SK-N-SH treated with all-trans-retinoic acid at 6 μM for 48 hours (cell line): Measurements from ENCODE around the gene TEX50.
"Not testable (repeated sequence)": the region's sequence is repeated elsewhere in the genome, so short reads cannot be mapped to it uniquely, and the experiment has no call there.

Source experiments
- ATAC-seq: fragments of 200-7000 bp; cut with Tn5 transposase; 3 replicates; pipeline ENCODE4 v1.9.1; 2020; ENCODE audit warnings: mild to moderate bottlenecking, moderate library complexity
- ARNTL ChIP-seq: fragments of 450-650 bp; formaldehyde crosslinking; IDR thresholded peaks from 2 replicates; pipeline ENCODE4 v1.5.0; 2020; ENCODE audit warnings: low read depth, mild to moderate bottlenecking, moderate library complexity, borderline replicate concordance
- BACH2 ChIP-seq: fragments of 250-450 bp; sonication (Bioruptor Pico); IDR thresholded peaks from 2 replicates; pipeline ENCODE4 v1.9.0; 2021; ENCODE audit warnings: mild to moderate bottlenecking, borderline replicate concordance
- CSDC2 ChIP-seq: fragments of 250-450 bp; sonication (Bioruptor Pico); IDR thresholded peaks from 2 replicates; pipeline ENCODE4 v1.5.0; 2020; ENCODE audit warnings: mild to moderate bottlenecking, moderate library complexity
- ESRRG ChIP-seq: fragments of 250-450 bp; sonication (Bioruptor Pico); IDR thresholded peaks from 2 replicates; pipeline ENCODE4 v1.6.1; 2021; ENCODE audit warnings: mild to moderate bottlenecking
- GLIS3 ChIP-seq: fragments of 250-450 bp; sonication (Bioruptor Pico); IDR thresholded peaks from 2 replicates; pipeline ENCODE4 v1.5.0; 2020; ENCODE audit warnings: mild to moderate bottlenecking, moderate library complexity
- OSR1 ChIP-seq: fragments of 250-450 bp; sonication (Bioruptor Pico); IDR thresholded peaks from 2 replicates; pipeline ENCODE4 v1.8.0; 2022; ENCODE audit warnings: moderate library complexity, mild to moderate bottlenecking, inconsistent platforms
- PPARA ChIP-seq: fragments of 250-450 bp; sonication (Bioruptor Pico); IDR thresholded peaks from 2 replicates; pipeline ENCODE4 v1.5.0; 2020; ENCODE audit warnings: mild to moderate bottlenecking, borderline replicate concordance
- RARB ChIP-seq: fragments of 250-450 bp; sonication (Bioruptor Pico); IDR thresholded peaks from 2 replicates; pipeline ENCODE4 v1.8.0; 2021; ENCODE audit warnings: mild to moderate bottlenecking, moderate library complexity
- SNAI2 ChIP-seq: fragments of 250-450 bp; sonication (Bioruptor Pico); IDR thresholded peaks from 2 replicates; pipeline ENCODE4 v1.5.0; 2020; ENCODE audit warnings: mild to moderate bottlenecking, moderate library complexity
- TCF4 ChIP-seq: fragments of 250-450 bp; sonication (Bioruptor Pico); IDR thresholded peaks from 2 replicates; pipeline ENCODE4 v1.8.0; 2021; ENCODE audit warnings: mild to moderate bottlenecking, moderate library complexity, borderline replicate concordance
- TOX ChIP-seq: fragments of 250-450 bp; sonication (Bioruptor Pico); IDR thresholded peaks from 2 replicates; pipeline ENCODE4 v1.8.0; 2021; ENCODE audit warnings: mild to moderate bottlenecking, moderate library complexity, borderline replicate concordance
- ZFP3 ChIP-seq: fragments of 250-450 bp; sonication (Bioruptor Pico); IDR thresholded peaks from 2 replicates; pipeline ENCODE4 v1.5.0; 2020; ENCODE audit warnings: mild to moderate bottlenecking, moderate library complexity
- ZFP30 ChIP-seq: fragments of 450-650 bp; formaldehyde crosslinking; IDR thresholded peaks from 2 replicates; pipeline ENCODE4 v1.5.0; 2022; ENCODE audit warnings: mild to moderate bottlenecking, moderate library complexity
- ZNF565 ChIP-seq: fragments of 450-650 bp; formaldehyde crosslinking; conservative IDR thresholded peaks from 2 replicates; pipeline ENCODE4 v1.5.0; 2020; ENCODE audit warnings: low read depth, mild to moderate bottlenecking, moderate library complexity
- ZNF70 ChIP-seq: fragments of 450-650 bp; formaldehyde crosslinking; IDR thresholded peaks from 2 replicates; pipeline ENCODE4 v1.5.0; 2020; ENCODE audit warnings: mild to moderate bottlenecking, moderate library complexity
- ZNF8 ChIP-seq: fragments of 450-650 bp; formaldehyde crosslinking; IDR thresholded peaks from 2 replicates; pipeline ENCODE4 v1.5.0; 2020; ENCODE audit warnings: mild to moderate bottlenecking, moderate library complexity
- TF ChIP-seq, protein P1 (sequence below): fragments of 250-450 bp; sonication (Bioruptor Pico); IDR thresholded peaks from 2 replicates; pipeline ENCODE4 v1.5.1; 2020; ENCODE audit warnings: low read depth, mild to moderate bottlenecking, moderate library complexity
- TF ChIP-seq, protein P2 (sequence below): fragments of 250-450 bp; sonication (Bioruptor Pico); IDR thresholded peaks from 2 replicates; pipeline ENCODE4 v1.5.1; 2021; ENCODE audit warnings: mild to moderate bottlenecking, moderate library complexity
- TF ChIP-seq, protein P3 (sequence below): fragments of 250-450 bp; sonication (Bioruptor Pico); IDR thresholded peaks from 2 replicates; pipeline ENCODE4 v1.8.0; 2021; ENCODE audit warnings: low read depth, mild to moderate bottlenecking, moderate library complexity, borderline replicate concordance
- TF ChIP-seq, protein P4 (sequence below): fragments of 250-450 bp; sonication (Bioruptor Pico); IDR thresholded peaks from 2 replicates; pipeline ENCODE4 v1.8.0; 2020; ENCODE audit warnings: mild to moderate bottlenecking, moderate library complexity, borderline replicate concordance
- TF ChIP-seq, protein P5 (sequence below): fragments of 250-450 bp; sonication (Bioruptor Pico); IDR thresholded peaks from 2 replicates; pipeline ENCODE4 v1.5.0; 2020; ENCODE audit warnings: mild to moderate bottlenecking, moderate library complexity

The TEX50 gene

DNA sequence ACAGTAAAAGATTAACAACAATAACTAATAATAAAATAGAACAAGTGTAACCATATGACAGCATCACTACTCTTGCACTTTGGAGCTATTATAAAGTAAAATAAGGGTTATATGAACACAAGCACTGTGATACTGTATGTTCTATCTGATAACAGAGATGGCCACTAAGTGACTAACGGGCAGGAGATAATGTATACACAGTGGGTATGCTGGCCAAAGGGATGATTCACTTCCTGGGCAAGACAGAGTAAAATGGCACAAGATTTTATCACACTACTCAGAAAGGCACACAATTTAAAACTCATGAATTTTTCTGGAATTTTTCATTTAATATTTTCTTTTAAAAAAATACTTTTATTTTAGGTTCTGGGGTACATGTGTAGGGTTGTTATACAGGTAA lies 44.6 kb upstream of the TEX50 start (continued):
- TF ChIP-seq ARNTL (CRISPR knock-in tag) (no peak), ZFP3 (CRISPR knock-in tag) (no peak)

DNA sequence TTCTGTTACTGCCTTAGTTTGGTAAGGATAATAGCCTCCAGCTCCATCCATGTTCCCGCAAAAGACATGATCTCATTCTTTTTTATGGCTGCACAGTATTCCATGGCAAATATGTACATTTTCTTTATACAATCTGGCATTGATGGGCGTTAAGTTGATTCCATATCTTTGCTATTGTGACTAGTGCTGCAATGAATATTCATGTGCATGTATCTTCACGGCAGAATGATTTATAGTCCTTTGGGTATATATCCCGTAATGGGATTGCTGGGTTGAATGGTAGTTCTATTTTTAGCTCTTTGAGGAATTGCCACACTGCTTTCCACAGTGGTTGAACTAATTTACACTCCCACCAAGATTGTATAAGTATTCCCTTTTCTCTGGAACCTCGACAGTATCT lies 44.0 kb upstream of the TEX50 start:
- not testable (repeated sequence) for ATAC-seq

DNA sequence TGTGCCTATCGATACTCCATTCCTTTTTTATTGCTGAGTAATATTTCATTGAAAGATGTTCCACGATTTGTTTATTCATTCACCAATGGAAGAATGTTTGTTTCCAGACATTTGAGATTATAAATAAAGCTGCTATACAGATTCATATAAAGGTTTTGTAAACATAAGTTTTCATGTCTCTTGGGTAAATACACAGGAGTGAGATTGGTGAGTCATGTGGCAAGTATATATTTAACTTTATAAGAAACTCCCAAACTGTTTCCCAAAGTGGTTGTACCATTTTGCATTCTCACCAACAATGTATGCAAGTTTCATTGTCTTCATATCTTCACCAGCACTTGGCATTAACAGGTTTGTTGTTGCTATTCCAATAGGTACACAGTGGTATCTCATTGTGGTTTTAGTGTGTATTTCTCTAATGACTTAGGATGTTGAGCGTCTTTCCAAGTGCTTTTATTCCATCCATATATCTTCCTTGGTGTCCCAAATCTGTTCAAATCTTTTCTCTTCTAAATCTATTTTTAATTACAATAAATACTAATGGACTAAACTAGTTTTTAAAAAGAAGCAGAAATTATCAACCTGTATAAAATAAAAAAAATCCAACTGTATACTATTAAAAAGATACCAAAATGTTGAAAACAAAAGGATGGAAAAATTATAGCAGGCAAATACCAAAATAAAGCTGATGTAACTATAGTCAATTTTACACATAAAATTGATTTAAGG lies 38.9 kb upstream of the TEX50 start:
- no peak for ATAC-seq
- TF ChIP-seq, protein P1, sequence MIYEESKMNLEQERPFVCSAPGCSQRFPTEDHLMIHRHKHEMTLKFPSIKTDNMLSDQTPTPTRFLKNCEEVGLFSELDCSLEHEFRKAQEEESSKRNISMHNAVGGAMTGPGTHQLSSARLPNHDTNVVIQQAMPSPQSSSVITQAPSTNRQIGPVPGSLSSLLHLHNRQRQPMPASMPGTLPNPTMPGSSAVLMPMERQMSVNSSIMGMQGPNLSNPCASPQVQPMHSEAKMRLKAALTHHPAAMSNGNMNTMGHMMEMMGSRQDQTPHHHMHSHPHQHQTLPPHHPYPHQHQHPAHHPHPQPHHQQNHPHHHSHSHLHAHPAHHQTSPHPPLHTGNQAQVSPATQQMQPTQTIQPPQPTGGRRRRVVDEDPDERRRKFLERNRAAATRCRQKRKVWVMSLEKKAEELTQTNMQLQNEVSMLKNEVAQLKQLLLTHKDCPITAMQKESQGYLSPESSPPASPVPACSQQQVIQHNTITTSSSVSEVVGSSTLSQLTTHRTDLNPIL (CRISPR knock-in tag) = no peak
- no peak for TF ChIP-seq PPARA (CRISPR knock-in tag)
- TF ChIP-seq CSDC2 (CRISPR knock-in tag) = no peak
- TF ChIP-seq OSR1 (CRISPR knock-in tag) = no peak
- TF ChIP-seq ESRRG (CRISPR knock-in tag) = no peak
- no peak for TF ChIP-seq TOX (CRISPR knock-in tag)
- TF ChIP-seq ZFP30 (CRISPR knock-in tag) = no peak

DNA sequence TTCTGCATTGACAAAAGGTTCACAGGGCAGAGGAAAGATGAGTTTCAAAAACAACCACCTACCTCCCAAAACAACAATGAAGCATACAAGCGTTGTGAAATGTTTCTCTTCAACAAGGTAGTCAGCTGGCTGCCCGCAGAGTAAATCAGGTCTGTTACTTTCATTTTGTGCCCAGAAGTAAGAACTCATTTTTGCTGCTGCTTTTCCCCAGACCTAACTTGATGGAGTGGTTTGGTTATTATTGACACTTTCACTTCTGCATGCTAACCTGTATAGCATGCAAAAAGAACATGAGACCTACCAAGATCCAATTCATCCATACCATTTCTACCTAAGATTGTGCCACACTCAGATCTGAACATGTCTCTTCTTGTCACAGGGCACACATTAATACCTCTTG lies 33.5 kb upstream of the TEX50 start:
- no peak for TF ChIP-seq TOX (CRISPR knock-in tag)
- TF ChIP-seq GLIS3 (CRISPR knock-in tag) = no peak
- no peak for TF ChIP-seq RARB (CRISPR knock-in tag)
- no peak for TF ChIP-seq BACH2 (CRISPR knock-in tag)
- no peak for TF ChIP-seq ARNTL (CRISPR knock-in tag)
- TF ChIP-seq SNAI2 = no peak
- no peak for TF ChIP-seq PPARA (CRISPR knock-in tag)
- no peak for TF ChIP-seq TCF4 (CRISPR knock-in tag)
- no peak for TF ChIP-seq ZNF8 (CRISPR knock-in tag)

DNA sequence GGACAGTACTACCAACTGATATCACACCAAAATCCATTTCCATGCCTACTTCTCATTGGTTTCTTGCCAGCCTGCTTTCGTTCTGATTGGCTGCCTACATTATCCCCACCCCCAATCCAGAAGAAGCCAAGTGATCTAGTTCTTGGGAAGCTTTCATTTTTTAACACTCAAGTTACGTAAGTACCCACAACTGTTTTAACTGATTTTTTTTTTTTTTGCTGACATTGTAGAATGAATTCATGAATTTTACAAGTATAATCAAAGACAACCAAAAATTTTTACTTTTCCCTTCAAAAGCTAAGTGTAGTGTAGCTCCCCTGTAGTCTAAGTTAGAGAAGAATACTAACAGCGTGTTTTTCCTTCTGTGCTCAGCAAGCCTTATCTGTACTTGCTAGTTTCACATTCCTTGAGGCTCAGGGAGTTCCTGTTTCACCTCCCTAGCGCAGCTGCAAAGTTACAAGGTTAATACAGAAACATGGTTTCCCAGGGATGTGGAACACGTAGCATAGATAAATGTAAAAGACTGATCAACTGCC lies 32.0 kb upstream of the TEX50 start, which contains the start of gene SLC9C2:
Gene SLC9C2, minus strand, starts transcription at position 17 of the 536 bp plus-strand sequence. CDS start 1,296 bp downstream, outside the sequence.
- TF ChIP-seq ZNF8 (CRISPR knock-in tag) (no peak), ESRRG (CRISPR knock-in tag) (no peak), ZNF70 (CRISPR knock-in tag) (no peak), OSR1 (CRISPR knock-in tag) (no peak), PPARA (CRISPR knock-in tag) (no peak), TOX (CRISPR knock-in tag) (no peak), GLIS3 (CRISPR knock-in tag) (no peak), ZFP30 (CRISPR knock-in tag) (no peak), ZFP3 (CRISPR knock-in tag) (no peak), ZNF565 (CRISPR knock-in tag) (no peak), CSDC2 (CRISPR knock-in tag) (no peak), SNAI2 (no peak), ARNTL (CRISPR knock-in tag) (no peak), RARB (CRISPR knock-in tag) (no peak), BACH2 (CRISPR knock-in tag) (no peak)
- TF ChIP-seq, protein P2, sequence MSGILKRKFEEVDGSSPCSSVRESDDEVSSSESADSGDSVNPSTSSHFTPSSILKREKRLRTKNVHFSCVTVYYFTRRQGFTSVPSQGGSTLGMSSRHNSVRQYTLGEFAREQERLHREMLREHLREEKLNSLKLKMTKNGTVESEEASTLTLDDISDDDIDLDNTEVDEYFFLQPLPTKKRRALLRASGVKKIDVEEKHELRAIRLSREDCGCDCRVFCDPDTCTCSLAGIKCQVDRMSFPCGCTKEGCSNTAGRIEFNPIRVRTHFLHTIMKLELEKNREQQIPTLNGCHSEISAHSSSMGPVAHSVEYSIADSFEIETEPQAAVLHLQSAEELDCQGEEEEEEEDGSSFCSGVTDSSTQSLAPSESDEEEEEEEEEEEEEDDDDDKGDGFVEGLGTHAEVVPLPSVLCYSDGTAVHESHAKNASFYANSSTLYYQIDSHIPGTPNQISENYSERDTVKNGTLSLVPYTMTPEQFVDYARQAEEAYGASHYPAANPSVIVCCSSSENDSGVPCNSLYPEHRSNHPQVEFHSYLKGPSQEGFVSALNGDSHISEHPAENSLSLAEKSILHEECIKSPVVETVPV = no peak
- TF ChIP-seq, protein P3, sequence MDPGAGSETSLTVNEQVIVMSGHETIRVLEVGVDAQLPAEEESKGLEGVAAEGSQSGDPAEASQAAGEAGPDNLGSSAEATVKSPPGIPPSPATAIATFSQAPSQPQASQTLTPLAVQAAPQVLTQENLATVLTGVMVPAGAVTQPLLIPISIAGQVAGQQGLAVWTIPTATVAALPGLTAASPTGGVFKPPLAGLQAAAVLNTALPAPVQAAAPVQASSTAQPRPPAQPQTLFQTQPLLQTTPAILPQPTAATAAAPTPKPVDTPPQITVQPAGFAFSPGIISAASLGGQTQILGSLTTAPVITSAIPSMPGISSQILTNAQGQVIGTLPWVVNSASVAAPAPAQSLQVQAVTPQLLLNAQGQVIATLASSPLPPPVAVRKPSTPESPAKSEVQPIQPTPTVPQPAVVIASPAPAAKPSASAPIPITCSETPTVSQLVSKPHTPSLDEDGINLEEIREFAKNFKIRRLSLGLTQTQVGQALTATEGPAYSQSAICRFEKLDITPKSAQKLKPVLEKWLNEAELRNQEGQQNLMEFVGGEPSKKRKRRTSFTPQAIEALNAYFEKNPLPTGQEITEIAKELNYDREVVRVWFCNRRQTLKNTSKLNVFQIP (CRISPR knock-in tag) = no peak
- TF ChIP-seq, protein P4, sequence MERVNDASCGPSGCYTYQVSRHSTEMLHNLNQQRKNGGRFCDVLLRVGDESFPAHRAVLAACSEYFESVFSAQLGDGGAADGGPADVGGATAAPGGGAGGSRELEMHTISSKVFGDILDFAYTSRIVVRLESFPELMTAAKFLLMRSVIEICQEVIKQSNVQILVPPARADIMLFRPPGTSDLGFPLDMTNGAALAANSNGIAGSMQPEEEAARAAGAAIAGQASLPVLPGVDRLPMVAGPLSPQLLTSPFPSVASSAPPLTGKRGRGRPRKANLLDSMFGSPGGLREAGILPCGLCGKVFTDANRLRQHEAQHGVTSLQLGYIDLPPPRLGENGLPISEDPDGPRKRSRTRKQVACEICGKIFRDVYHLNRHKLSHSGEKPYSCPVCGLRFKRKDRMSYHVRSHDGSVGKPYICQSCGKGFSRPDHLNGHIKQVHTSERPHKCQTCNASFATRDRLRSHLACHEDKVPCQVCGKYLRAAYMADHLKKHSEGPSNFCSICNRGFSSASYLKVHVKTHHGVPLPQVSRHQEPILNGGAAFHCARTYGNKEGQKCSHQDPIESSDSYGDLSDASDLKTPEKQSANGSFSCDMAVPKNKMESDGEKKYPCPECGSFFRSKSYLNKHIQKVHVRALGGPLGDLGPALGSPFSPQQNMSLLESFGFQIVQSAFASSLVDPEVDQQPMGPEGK = no peak
- TF ChIP-seq, protein P1 (CRISPR knock-in tag) = no peak
- TF ChIP-seq, protein P5, sequence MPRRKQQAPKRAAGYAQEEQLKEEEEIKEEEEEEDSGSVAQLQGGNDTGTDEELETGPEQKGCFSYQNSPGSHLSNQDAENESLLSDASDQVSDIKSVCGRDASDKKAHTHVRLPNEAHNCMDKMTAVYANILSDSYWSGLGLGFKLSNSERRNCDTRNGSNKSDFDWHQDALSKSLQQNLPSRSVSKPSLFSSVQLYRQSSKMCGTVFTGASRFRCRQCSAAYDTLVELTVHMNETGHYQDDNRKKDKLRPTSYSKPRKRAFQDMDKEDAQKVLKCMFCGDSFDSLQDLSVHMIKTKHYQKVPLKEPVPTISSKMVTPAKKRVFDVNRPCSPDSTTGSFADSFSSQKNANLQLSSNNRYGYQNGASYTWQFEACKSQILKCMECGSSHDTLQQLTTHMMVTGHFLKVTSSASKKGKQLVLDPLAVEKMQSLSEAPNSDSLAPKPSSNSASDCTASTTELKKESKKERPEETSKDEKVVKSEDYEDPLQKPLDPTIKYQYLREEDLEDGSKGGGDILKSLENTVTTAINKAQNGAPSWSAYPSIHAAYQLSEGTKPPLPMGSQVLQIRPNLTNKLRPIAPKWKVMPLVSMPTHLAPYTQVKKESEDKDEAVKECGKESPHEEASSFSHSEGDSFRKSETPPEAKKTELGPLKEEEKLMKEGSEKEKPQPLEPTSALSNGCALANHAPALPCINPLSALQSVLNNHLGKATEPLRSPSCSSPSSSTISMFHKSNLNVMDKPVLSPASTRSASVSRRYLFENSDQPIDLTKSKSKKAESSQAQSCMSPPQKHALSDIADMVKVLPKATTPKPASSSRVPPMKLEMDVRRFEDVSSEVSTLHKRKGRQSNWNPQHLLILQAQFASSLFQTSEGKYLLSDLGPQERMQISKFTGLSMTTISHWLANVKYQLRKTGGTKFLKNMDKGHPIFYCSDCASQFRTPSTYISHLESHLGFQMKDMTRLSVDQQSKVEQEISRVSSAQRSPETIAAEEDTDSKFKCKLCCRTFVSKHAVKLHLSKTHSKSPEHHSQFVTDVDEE (CRISPR knock-in tag) = no peak
- ATAC-seq = no peak

More for the DNA sequence above, 33.5 kb upstream of the TEX50 start:
- ATAC-seq = no peak
